Measurements from ENCODE around the gene PIK3CD.

DNA sequence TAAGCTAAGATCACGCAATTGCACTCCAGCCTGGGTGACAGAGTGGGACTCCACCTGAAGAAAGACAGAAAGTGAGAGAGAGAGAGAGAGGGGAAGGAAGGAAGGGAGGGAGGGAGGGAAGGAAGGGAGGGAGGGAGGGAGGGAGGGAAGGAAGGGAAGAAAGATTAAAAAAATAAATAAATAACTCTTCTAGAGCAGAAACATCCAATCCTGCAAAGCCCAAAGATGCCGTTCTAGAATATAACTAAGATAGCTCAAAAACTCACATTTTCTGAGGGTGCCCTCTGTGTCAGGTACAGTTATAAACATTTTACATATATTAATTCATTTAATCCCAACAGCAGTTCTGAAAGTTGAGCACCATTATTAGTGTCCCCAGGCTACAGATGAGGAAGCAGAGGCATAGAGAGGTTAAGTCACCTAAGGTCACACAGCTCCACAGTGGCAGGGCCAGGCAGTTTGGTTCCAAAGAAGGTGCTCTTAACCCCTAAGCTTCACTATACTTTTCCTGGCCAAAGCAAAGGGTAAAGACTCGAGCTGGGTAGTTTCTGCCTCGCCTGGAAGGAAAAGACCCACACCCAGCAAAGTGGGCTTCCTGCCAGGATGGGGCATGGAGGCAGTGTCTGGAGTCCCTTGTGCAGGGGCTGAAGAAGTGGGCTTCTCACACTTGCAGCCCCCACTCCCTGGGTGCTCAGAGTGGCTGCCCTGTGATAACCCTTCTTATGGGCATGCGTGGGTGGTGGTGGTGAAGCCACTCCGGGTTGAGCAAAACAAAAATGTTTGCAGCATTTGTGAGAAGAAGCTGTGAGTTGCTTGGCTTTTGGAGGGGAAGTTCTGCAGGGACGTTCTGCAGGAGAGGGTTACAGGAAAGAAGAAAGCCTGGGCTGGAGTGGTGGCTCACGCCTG, 7.9 kb upstream of the PIK3CD start:
- TF ChIP-seq CTCF (IDR thresholded peaks at IDR 0.05; ENCODE audit: poor library complexity, severe bottlenecking) (no peak), POLR2AphosphoS5 (IDR thresholded peaks at IDR 0.05) (no peak)
